OCI-LY3 (cell line): ENCODE data around the gene CLSTN2.

Experiments used
- CTCF ChIP-seq: fragments of 200-600, 300-600 bp; sonication (generic); IDR thresholded peaks from 2 replicates; pipeline ENCODE4 v1.5.1; 2014; ENCODE audit warnings: antibody characterized with exemption, low read length, low read depth
- EZH2phosphoT487 ChIP-seq: fragments of 200-600 bp; shearing (Covaris generic); IDR thresholded peaks from 2 replicates; pipeline ENCODE4 v1.6.1; 2018; ENCODE audit warnings: antibody characterized with exemption, mixed run types, low read depth

GRCh38 chr3:140236836-140237501 lies 302.0 kb downstream of the CLSTN2 start:
- TF ChIP-seq CTCF: no peak
- TF ChIP-seq EZH2phosphoT487: no peak
